T47D (cell line): ENCODE data around the gene SARM1.

ENCODE experiments used
- DNase-seq, 2 experiments: peaks; one replicate each; pipeline versions ENCODE4 v3.0.0 to v3.0.0-alpha.2; 2011 to 2012; ENCODE audit warnings: low read depth in 1 of 2, low spot score in 1 of 2
- JUND ChIP-seq: IDR thresholded peaks from 2 replicates; pipeline ENCODE4 v1.6.1; 2012; ENCODE audit warnings: low read depth
- in situ Hi-C: cut with HindIII; loops from 2 replicates; pipeline ENCODE4 v1.10.0; 2016; ENCODE audit warnings: low sequenced_read_pairs, low pct_unique_long_range_greater_than_20kb

Gene SARM1

GRCh38 chr17:28371245-28372202, at the start of gene SARM1:
Gene SARM1, plus strand, starts transcription at chr17:28371694. Its CDS starts 339 bp downstream, at chr17:28372033.
- in situ Hi-C loops, result no loop called here
- DNase-seq, result peak; percentile 42 to 76
- no peak for TF ChIP-seq JUND

- no peak for DNase-seq
- in situ Hi-C loops, result no loop called here
- TF ChIP-seq JUND, result no peak
Measured at GRCh38 chr17:28324267-28324745, 47.2 kb upstream of the SARM1 start.

- no peak for TF ChIP-seq JUND
- in situ Hi-C loops, result no loop called here
- DNase-seq, result no peak
Measured at GRCh38 chr17:28324781-28325180, 46.7 kb upstream of the SARM1 start.

- DNase-seq, result no peak
- TF ChIP-seq JUND, result no peak
- in situ Hi-C loops, result no loop called here
Measured at GRCh38 chr17:28325211-28325610, 46.3 kb upstream of the SARM1 start.

- in situ Hi-C loops, result no loop called here
- peak; percentile 66 to 98 for DNase-seq
- TF ChIP-seq JUND, result peak; percentile 63; the same call in 1 of the 2 replicates
Measured at GRCh38 chr17:28326114-28326513, 45.4 kb upstream of the SARM1 start.

- no peak for DNase-seq
- no peak for TF ChIP-seq JUND
- in situ Hi-C loops, result no loop called here
Measured at GRCh38 chr17:28327031-28327607, 44.4 kb upstream of the SARM1 start.

GRCh38 chr17:28327709-28328108, 43.8 kb upstream of the SARM1 start:
- in situ Hi-C loops, result no loop called here
- DNase-seq, result peak; percentile 36 to 52
- TF ChIP-seq JUND, result no peak

GRCh38 chr17:28328325-28328724, 43.2 kb upstream of the SARM1 start:
- DNase-seq, result no peak
- TF ChIP-seq JUND, result no peak
- in situ Hi-C loops, result no loop called here

- DNase-seq, result no peak
- in situ Hi-C loops, result no loop called here
- TF ChIP-seq JUND, result no peak
Measured at GRCh38 chr17:28330671-28331070, 40.8 kb upstream of the SARM1 start.

- DNase-seq, result no peak
- TF ChIP-seq JUND, result no peak
- in situ Hi-C loops, result no loop called here
Measured at GRCh38 chr17:28331891-28332420, 39.5 kb upstream of the SARM1 start.

- no peak for TF ChIP-seq JUND
- in situ Hi-C loops, result no loop called here
- no peak for DNase-seq
Measured at GRCh38 chr17:28333083-28333746, 38.3 kb upstream of the SARM1 start.

GRCh38 chr17:28334171-28334570, 37.3 kb upstream of the SARM1 start:
- no peak for DNase-seq
- no peak for TF ChIP-seq JUND
- in situ Hi-C loops, result no loop called here
